Measurements from ENCODE around the gene UCKL1. TPM values are rescaled to one million over a fixed set of nuclear protein-coding genes. Genes with fewer than 3 reads are reported as not detected.

UCKL1 gene
- total RNA-seq, 1 donor from 2014 or later, result 10.8 TPM

DNA sequence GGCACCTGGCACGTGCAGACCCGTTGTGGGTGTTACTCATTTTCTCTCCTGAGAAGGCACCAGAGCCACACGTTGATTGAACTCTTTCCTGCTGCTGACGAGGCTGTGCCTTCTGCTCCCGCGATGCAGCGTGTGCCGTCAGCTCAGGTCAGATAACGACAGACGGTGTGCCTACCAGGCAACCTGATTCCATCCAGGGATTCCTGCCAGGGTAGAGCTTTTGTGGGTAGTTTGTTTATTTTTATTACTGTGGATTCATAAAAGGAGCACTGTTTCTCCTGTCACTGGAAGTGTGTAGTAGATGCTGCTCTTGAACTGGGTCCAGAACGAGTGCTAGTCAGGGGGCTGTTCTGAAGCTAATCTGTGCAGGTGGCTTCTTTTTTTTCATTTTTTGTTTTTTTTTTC is 45.4 kb upstream of the UCKL1 start:
- H3K4me3 ChIP-seq, result no peak overlapping the region
- Mint-ChIP-seq H3K4me1 (no peaks in the 10 kb centered on the region), H3K36me3 (peaks cover 30% of the 10 kb centered on the region), H3K4me3 (no peak overlapping the region), H3K9me3 (no peaks in the 10 kb centered on the region), H3K27me3 (ENCODE audit: insufficient read depth, low read depth) (peaks cover 3% of the 10 kb centered on the region), H3K27ac (no peak overlapping the region)
- H3K4me1 ChIP-seq, result no peaks in the 10 kb centered on the region
- H2AFZ ChIP-seq (replicated peaks), result no peak overlapping the region
- H3K9ac ChIP-seq, result no peak overlapping the region
- peaks cover 28% of the 10 kb centered on the region for H4K20me1 ChIP-seq (ENCODE audit: low read depth)
- H3K79me2 ChIP-seq (ENCODE audit: low read depth), result no peaks in the 10 kb centered on the region
- no peak overlapping the region for H3K4me2 ChIP-seq
- H3F3A ChIP-seq (ENCODE audit: low read depth), result peaks cover 13% of the 10 kb centered on the region
- H3K9me3 ChIP-seq (ENCODE audit: low read depth), result no peaks in the 10 kb centered on the region
- TF ChIP-seq EZH2phosphoT487 (IDR thresholded peaks at IDR 0.05) (no peak), EZH2 (IDR thresholded peaks at IDR 0.05) (no peak), CTCF (IDR thresholded peaks at IDR 0.05) (no peak)
- H3K27ac ChIP-seq, result no peak overlapping the region
- no peaks in the 10 kb centered on the region for H3K27me3 ChIP-seq
- H3K36me3 ChIP-seq, result peaks cover 5% of the 10 kb centered on the region
- no peak for DNase-seq (ENCODE audit: low spot score)

DNA sequence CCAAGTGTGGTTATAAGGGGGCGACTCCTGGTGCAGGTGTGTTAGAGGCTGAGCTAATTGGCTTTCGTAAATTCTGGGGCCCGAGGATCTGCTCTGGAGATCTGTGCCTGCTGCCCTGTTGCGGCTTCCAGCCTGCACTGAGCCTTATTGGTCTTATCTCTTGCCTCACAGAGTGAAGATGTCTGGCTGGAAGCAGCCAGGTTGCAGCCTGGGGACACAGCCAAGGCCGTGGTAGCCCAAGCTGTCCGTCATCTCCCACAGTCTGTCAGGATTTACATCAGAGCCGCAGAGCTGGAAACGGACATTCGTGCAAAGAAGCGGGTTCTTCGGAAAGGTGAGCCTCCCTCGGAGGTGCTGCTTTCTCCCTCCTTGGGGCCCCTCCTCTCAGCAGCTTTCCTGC is 44.7 kb upstream of the UCKL1 start:
- Histone ChIP-seq H3K4me1 (no peaks in the 10 kb centered on the region), H3K9ac (no peak overlapping the region), H4K20me1 (ENCODE audit: low read depth) (peaks cover 25% of the 10 kb centered on the region), H3K27ac (no peak overlapping the region), H3K4me2 (no peak overlapping the region), H3K4me3 (no peak overlapping the region), H3K27me3 (no peaks in the 10 kb centered on the region), H3K79me2 (ENCODE audit: low read depth) (no peaks in the 10 kb centered on the region), H3K9me3 (ENCODE audit: low read depth) (no peaks in the 10 kb centered on the region), H2AFZ (replicated peaks) (no peak overlapping the region), H3K36me3 (peaks cover 8% of the 10 kb centered on the region), H3F3A (ENCODE audit: low read depth) (peaks cover 13% of the 10 kb centered on the region)
- H3K36me3 Mint-ChIP-seq, result peaks cover 28% of the 10 kb centered on the region
- peaks cover 3% of the 10 kb centered on the region for H3K27me3 Mint-ChIP-seq (ENCODE audit: insufficient read depth, low read depth)
- no peaks in the 10 kb centered on the region for H3K4me1 Mint-ChIP-seq
- no peak for DNase-seq (ENCODE audit: low spot score)
- H3K9me3 Mint-ChIP-seq, result no peaks in the 10 kb centered on the region
- H3K4me3 Mint-ChIP-seq, result no peak overlapping the region
- no peak overlapping the region for H3K27ac Mint-ChIP-seq
- TF ChIP-seq EZH2 (IDR thresholded peaks at IDR 0.05), result no peak
- TF ChIP-seq EZH2phosphoT487 (IDR thresholded peaks at IDR 0.05), result no peak
- TF ChIP-seq CTCF (IDR thresholded peaks at IDR 0.05), result no peak

GRCh38 chr20:63982937-63983336 is 26.7 kb upstream of the UCKL1 start:
- no peaks in the 10 kb centered on the region for H3K9me3 ChIP-seq (ENCODE audit: low read depth)
- peaks cover 40% of the 10 kb centered on the region for H3F3A ChIP-seq (ENCODE audit: low read depth)
- no peak overlapping the region for H3K4me3 ChIP-seq
- H3K4me3 Mint-ChIP-seq, result peak overlapping the region; percentile 61
- peaks cover 21% of the 10 kb centered on the region for H3K36me3 Mint-ChIP-seq
- DNase-seq (ENCODE audit: low spot score), result no peak
- peaks cover 18% of the 10 kb centered on the region for H3K4me1 ChIP-seq
- H3K36me3 ChIP-seq, result no peaks in the 10 kb centered on the region
- peaks cover 35% of the 10 kb centered on the region for H3K79me2 ChIP-seq (ENCODE audit: low read depth)
- peaks cover 10% of the 10 kb centered on the region for H3K27me3 Mint-ChIP-seq (ENCODE audit: insufficient read depth, low read depth)
- H3K27me3 ChIP-seq, result peaks cover 7% of the 10 kb centered on the region
- peak overlapping the region; percentile 26 for H3K27ac Mint-ChIP-seq
- no peaks in the 10 kb centered on the region for H3K9me3 Mint-ChIP-seq
- no peak overlapping the region for H2AFZ ChIP-seq (replicated peaks)
- no peak overlapping the region for H3K9ac ChIP-seq
- H3K4me2 ChIP-seq, result no peak overlapping the region
- H4K20me1 ChIP-seq (ENCODE audit: low read depth), result peaks cover 25% of the 10 kb centered on the region
- peaks cover 28% of the 10 kb centered on the region for H3K4me1 Mint-ChIP-seq
- no peak for TF ChIP-seq EZH2phosphoT487 (IDR thresholded peaks at IDR 0.05)
- TF ChIP-seq EZH2 (IDR thresholded peaks at IDR 0.05), result no peak
- no peak for TF ChIP-seq CTCF (IDR thresholded peaks at IDR 0.05)
- no peak overlapping the region for H3K27ac ChIP-seq

Measured in neural progenitor cell (in vitro differentiated cells).